Measurements from ENCODE around the gene PPP1R14D. TPM values are rescaled to one million over a fixed set of nuclear protein-coding genes. Genes with fewer than 3 reads are reported as not detected.

The PPP1R14D gene
- total RNA-seq, 1 donor from 2014 or later = not detected

DNA sequence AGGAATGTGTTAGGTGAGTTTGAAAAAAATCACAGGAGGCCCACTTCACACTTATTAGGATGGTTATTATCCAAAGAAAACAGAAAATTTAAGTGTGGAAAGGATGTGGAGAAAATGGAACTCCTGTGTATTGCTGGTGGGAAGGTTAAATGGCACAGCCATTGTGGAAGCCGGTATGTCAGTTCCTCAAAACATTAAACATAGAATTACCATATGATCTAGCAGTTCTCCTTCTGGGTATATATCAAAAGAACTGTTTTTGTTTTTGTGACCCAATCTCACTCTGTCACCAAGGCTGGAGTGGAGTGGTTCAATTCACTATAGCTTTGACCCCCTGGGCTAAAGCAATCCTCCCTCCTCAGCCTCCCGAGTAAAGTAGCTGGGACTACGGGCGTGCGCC lies 32.0 kb downstream of the PPP1R14D start:
- Mint-ChIP-seq H3K4me3 (no peak overlapping the region), H3K36me3 (peaks cover 13% of the 10 kb centered on the region), H3K27me3 (ENCODE audit: insufficient read depth, low read depth) (peaks cover 3% of the 10 kb centered on the region), H3K27ac (peak overlapping the region; percentile 6), H3K4me1 (peaks cover 39% of the 10 kb centered on the region), H3K9me3 (no peaks in the 10 kb centered on the region)
- Histone ChIP-seq H3K4me1 (peaks cover 14% of the 10 kb centered on the region), H3K27ac (no peak overlapping the region), H3K9ac (no peak overlapping the region), H3K27me3 (no peaks in the 10 kb centered on the region), H3K9me3 (ENCODE audit: low read depth) (no peaks in the 10 kb centered on the region), H4K20me1 (ENCODE audit: low read depth) (peaks cover 4% of the 10 kb centered on the region), H3K79me2 (ENCODE audit: low read depth) (peaks cover 15% of the 10 kb centered on the region), H3K36me3 (no peaks in the 10 kb centered on the region), H3K4me3 (no peak overlapping the region), H2AFZ (replicated peaks) (no peak overlapping the region), H3F3A (ENCODE audit: low read depth) (peaks cover 27% of the 10 kb centered on the region), H3K4me2 (no peak overlapping the region)
- DNase-seq (ENCODE audit: low spot score) = no peak
- TF ChIP-seq EZH2 (IDR thresholded peaks at IDR 0.05) = no peak
- TF ChIP-seq, protein P1, sequence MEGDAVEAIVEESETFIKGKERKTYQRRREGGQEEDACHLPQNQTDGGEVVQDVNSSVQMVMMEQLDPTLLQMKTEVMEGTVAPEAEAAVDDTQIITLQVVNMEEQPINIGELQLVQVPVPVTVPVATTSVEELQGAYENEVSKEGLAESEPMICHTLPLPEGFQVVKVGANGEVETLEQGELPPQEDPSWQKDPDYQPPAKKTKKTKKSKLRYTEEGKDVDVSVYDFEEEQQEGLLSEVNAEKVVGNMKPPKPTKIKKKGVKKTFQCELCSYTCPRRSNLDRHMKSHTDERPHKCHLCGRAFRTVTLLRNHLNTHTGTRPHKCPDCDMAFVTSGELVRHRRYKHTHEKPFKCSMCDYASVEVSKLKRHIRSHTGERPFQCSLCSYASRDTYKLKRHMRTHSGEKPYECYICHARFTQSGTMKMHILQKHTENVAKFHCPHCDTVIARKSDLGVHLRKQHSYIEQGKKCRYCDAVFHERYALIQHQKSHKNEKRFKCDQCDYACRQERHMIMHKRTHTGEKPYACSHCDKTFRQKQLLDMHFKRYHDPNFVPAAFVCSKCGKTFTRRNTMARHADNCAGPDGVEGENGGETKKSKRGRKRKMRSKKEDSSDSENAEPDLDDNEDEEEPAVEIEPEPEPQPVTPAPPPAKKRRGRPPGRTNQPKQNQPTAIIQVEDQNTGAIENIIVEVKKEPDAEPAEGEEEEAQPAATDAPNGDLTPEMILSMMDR (IDR thresholded peaks at IDR 0.05) = no peak

DNA sequence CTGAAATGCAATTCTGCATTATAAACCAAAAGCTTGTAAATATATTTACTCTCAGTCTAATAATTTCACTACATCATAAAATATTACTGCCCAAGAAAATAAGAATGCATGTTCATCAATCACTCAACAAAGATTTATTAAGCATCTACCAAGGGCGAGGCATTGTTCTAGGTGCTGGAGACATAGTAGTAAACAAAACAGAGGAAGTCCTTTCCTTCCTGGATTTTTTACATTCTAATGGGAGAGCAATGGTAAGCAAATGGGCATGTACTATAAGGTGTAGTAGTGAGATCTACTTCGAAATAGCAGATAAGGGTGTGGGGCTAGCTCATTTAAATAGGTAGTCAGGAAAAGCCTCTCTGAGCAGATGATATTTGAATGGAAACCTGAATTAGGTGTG lies 32.5 kb downstream of the PPP1R14D start:
- H3K4me1 Mint-ChIP-seq = peaks cover 38% of the 10 kb centered on the region
- H2AFZ ChIP-seq (replicated peaks) = no peak overlapping the region
- peaks cover 15% of the 10 kb centered on the region for H3K79me2 ChIP-seq (ENCODE audit: low read depth)
- H3K36me3 ChIP-seq = no peaks in the 10 kb centered on the region
- no peaks in the 10 kb centered on the region for H3K9me3 Mint-ChIP-seq
- peaks cover 14% of the 10 kb centered on the region for H3K4me1 ChIP-seq
- H3K27me3 ChIP-seq = no peaks in the 10 kb centered on the region
- H3K27ac Mint-ChIP-seq = peak overlapping the region; percentile 6
- H4K20me1 ChIP-seq (ENCODE audit: low read depth) = peaks cover 4% of the 10 kb centered on the region
- H3K36me3 Mint-ChIP-seq = peaks cover 11% of the 10 kb centered on the region
- H3K9me3 ChIP-seq (ENCODE audit: low read depth) = no peaks in the 10 kb centered on the region
- TF ChIP-seq EZH2 (IDR thresholded peaks at IDR 0.05) = no peak
- TF ChIP-seq EZH2phosphoT487 (IDR thresholded peaks at IDR 0.05) = no peak
- TF ChIP-seq, protein P1 (IDR thresholded peaks at IDR 0.05) = no peak
- peaks cover 25% of the 10 kb centered on the region for H3F3A ChIP-seq (ENCODE audit: low read depth)
- H3K4me2 ChIP-seq = no peak overlapping the region
- no peak for DNase-seq (ENCODE audit: low spot score)
- no peak overlapping the region for H3K9ac ChIP-seq
- peaks cover 3% of the 10 kb centered on the region for H3K27me3 Mint-ChIP-seq (ENCODE audit: insufficient read depth, low read depth)
- H3K27ac ChIP-seq = no peak overlapping the region
- no peak overlapping the region for H3K4me3 ChIP-seq
- H3K4me3 Mint-ChIP-seq = no peak overlapping the region

DNA sequence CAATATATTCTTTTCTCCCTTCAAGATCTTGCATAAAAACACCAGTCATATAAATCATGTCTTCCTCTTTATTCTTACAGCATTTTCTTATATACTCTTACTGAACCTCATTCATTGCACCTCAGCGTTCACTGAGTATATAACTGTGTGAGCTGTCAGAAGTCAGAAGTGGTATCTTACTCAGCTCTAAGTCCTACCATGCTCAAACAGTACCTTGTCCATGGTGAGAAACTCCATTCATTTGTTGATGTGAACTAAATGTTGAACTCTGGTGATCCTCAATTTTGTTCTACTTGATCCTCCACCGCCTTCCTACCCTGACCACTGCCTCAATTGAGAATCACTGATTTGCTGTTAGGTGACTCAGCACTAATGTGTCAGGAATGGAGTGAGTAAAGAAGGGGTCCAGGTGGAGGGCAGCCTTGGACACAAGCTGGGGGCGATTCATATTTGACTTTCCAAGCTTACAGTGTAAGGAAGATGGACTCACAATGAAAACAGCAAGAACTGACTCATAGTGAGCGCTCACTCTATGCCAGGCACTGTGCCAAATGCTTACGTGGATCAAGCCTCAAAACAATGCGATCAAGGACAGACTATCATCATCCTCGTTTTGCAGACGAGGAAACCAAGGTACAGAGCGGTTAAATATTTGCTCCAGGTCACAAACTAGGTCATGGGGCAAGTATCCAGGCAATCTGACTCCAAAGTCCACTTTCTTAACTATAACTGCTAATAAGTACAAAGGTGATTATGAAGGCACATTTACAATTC lies 35.1 kb downstream of the PPP1R14D start:
- no peaks in the 10 kb centered on the region for H3K9me3 Mint-ChIP-seq
- Histone ChIP-seq H3K4me3 (no peak overlapping the region), H4K20me1 (ENCODE audit: low read depth) (peaks cover 4% of the 10 kb centered on the region), H3K36me3 (no peaks in the 10 kb centered on the region), H3K9me3 (ENCODE audit: low read depth) (no peaks in the 10 kb centered on the region), H3K4me2 (no peak overlapping the region), H3K27me3 (no peaks in the 10 kb centered on the region), H3K9ac (no peak overlapping the region), H3K27ac (no peak overlapping the region), H2AFZ (replicated peaks) (no peak overlapping the region), H3F3A (ENCODE audit: low read depth) (peaks cover 10% of the 10 kb centered on the region), H3K4me1 (peaks cover 18% of the 10 kb centered on the region), H3K79me2 (ENCODE audit: low read depth) (peaks cover 15% of the 10 kb centered on the region)
- TF ChIP-seq EZH2 (IDR thresholded peaks at IDR 0.05) = no peak
- TF ChIP-seq, protein P1 (IDR thresholded peaks at IDR 0.05) = no peak
- TF ChIP-seq EZH2phosphoT487 (IDR thresholded peaks at IDR 0.05) = no peak
- no peak for DNase-seq (ENCODE audit: low spot score)
- no peak overlapping the region for H3K4me3 Mint-ChIP-seq
- peaks cover 8% of the 10 kb centered on the region for H3K36me3 Mint-ChIP-seq
- peaks cover 2% of the 10 kb centered on the region for H3K27me3 Mint-ChIP-seq (ENCODE audit: insufficient read depth, low read depth)
- peaks cover 30% of the 10 kb centered on the region for H3K4me1 Mint-ChIP-seq
- no peak overlapping the region for H3K27ac Mint-ChIP-seq

Measured in neural progenitor cell (in vitro differentiated cells).